ENCODE measurements around the gene CABP1. TPM values are rescaled to one million over a fixed set of nuclear protein-coding genes. Genes with fewer than 3 reads are reported as not detected.

CABP1 gene
- total RNA-seq, 3 donors from 2014 or later = 0.18 to 0.26 TPM; not detected in 1

DNA sequence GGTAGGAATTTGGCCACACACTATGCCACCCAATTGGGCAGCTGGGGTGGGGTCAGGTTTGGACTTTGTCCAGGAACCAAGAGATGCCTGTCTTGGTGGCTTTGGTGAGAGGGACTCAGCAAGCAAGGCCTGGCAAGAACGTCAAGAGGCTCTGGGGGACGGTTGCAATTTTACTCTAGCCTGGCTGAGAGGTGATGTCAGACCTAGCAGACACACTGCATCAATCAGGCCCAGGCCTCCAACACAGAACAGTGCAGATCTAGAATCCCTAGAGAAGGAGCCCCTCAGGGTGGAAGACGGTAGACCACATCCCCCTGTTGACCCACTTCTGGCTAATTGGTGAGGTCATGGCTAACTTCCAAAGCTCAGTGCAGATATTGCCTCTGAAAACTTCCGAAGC, 68.2 kb downstream of the CABP1 start:
- Mint-ChIP-seq H3K9me3 (no peaks in the 10 kb centered on the region), H3K4me3 (no peak overlapping the region), H3K36me3 (ENCODE audit: insufficient read depth) (peaks cover 3% of the 10 kb centered on the region), H3K4me1 (ENCODE audit: low read depth) (peaks cover 27% of the 10 kb centered on the region), H3K27me3 (ENCODE audit: low read depth) (no peaks in the 10 kb centered on the region)
- ATAC-seq = no peak
- DNase-seq = no peak

DNA sequence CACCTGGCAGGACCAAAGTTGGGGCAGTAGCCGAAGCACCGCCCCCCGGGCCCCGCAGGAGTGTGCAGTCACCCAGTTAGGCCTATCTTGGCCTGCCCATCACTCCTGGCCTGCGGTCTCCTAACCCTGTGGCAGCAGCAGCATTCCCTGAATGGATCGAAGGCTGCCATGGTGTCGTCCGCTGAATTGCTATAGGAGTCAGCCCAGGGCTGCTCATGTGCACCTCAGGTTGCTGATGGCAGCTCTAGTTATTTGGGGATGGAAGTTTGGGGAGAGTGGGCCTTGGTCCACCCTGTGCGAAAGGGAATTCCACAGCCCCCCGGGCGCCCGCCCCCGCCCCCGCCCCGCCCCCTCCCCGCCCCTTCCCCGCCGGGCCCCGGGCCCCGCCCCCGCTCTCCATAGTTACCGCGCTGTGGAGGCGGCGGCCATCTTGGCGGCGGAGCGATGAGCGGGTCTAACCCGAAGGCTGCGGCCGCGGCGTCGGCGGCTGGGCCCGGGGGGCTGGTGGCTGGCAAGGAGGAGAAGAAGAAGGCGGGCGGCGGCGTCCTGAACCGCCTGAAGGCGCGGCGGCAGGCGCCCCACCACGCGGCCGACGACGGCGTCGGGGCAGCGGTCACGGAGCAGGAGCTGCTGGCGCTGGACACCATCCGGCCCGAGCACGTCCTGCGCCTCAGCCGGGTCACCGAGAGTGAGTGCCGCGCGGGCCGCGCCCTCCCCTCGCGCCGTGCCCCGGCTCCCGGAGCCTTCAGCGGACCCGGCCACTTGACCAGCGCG, 69.8 kb downstream of the CABP1 start, which contains the start of gene UNC119B:
TSS of gene UNC119B (plus strand) at position 428 of the 774 bp plus-strand sequence. CDS start at position 445, 17 bp downstream.
- H3K36me3 Mint-ChIP-seq (ENCODE audit: insufficient read depth) = peaks cover 11% of the 10 kb centered on the region
- ATAC-seq = peak; percentile 87 to 91
- H3K9me3 Mint-ChIP-seq = no peaks in the 10 kb centered on the region

DNA sequence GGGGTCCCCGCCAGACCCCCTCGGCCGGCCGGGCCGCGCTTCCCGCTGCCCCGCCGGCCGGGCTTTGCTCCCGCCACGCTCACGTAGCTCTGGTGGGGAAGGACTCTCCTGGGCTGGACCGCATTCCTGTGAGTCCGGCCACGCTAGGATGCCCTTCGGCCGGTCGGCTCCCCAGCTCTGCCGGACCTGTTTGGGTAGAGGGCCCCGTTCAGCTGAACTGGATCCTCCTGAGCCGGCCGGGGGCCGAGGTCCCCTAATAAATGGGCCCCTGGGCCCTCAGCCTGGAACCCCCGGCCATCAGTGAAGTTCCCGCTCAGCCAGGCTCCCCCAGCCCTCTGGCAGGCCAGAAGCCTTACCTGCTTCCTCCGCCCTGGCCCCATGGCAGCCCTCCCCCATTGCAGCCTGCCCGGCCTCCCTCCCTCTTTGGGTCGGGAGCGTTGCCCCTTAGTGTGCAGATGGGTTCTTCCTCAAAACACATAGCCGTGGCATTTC, 70.4 kb downstream of the CABP1 start:
- peaks cover 11% of the 10 kb centered on the region for H3K36me3 Mint-ChIP-seq (ENCODE audit: insufficient read depth)
- H3K9me3 Mint-ChIP-seq = no peaks in the 10 kb centered on the region
- peak; percentile 53 to 58 for ATAC-seq
- H3K4me1 Mint-ChIP-seq (ENCODE audit: low read depth) = peaks cover 31% of the 10 kb centered on the region
- H3K4me3 Mint-ChIP-seq = peak overlapping the region; percentile 87
- DNase-seq = peak; percentile 11
- H3K27me3 Mint-ChIP-seq (ENCODE audit: low read depth) = no peaks in the 10 kb centered on the region

More for the DNA sequence above, 69.8 kb downstream of the CABP1 start, which contains the start of gene UNC119B:
- DNase-seq = peak; percentile 73
- Mint-ChIP-seq H3K4me3 (peak within 1 kb of the TSS; percentile 87), H3K4me1 (ENCODE audit: low read depth) (peaks cover 31% of the 10 kb centered on the region), H3K27me3 (ENCODE audit: low read depth) (no peaks in the 10 kb centered on the region)

DNA sequence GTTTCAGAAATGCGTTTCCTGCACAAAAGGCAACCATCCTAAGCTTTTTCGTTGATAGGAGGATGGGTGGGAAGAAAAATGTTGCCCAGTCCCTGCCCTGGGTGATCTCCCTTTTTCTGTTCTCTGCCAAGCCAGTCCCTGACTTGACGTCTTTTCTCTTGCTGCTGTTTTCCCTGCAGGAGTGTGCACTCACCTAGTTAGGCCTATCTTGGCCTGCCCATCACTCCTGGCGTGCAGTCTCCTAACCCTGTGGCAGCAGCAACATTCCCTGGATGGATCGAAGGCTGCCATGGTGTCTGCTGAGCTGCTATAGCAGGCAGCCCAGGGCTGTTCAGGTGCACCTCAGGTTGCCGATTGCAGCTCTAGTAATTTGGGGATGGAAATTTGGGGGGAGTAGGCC, 71.0 kb downstream of the CABP1 start:
- Mint-ChIP-seq H3K36me3 (ENCODE audit: insufficient read depth) (peaks cover 14% of the 10 kb centered on the region), H3K27me3 (ENCODE audit: low read depth) (no peaks in the 10 kb centered on the region), H3K9me3 (no peaks in the 10 kb centered on the region), H3K4me3 (peak overlapping the region; percentile 87), H3K4me1 (ENCODE audit: low read depth) (peaks cover 31% of the 10 kb centered on the region)
- no peak for ATAC-seq
- DNase-seq = no peak

DNA sequence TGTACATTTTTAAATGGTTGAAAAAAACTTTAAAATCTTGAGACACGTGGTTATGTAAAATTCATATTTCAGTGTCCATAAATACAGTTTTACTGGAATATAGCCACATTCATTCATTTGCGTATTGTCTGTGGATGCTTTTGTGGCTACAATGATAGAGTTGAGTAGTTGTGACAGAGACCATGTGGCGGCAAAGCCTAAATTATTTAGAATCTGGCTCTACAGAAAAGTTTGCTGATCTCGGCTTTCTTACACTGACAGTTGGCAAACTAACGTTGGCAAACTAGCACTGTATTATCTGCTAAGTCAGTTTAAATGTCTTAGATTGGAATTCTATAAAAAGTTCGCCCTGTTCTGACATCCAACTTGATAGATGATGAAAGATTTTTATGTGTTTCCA, 72.2 kb downstream of the CABP1 start:
- H3K27me3 Mint-ChIP-seq (ENCODE audit: low read depth) = no peaks in the 10 kb centered on the region
- DNase-seq (no peak), ATAC-seq (no peak)
- peaks cover 31% of the 10 kb centered on the region for H3K4me1 Mint-ChIP-seq (ENCODE audit: low read depth)
- no peak overlapping the region for H3K4me3 Mint-ChIP-seq
- H3K36me3 Mint-ChIP-seq (ENCODE audit: insufficient read depth) = peaks cover 17% of the 10 kb centered on the region
- H3K9me3 Mint-ChIP-seq = no peaks in the 10 kb centered on the region

DNA sequence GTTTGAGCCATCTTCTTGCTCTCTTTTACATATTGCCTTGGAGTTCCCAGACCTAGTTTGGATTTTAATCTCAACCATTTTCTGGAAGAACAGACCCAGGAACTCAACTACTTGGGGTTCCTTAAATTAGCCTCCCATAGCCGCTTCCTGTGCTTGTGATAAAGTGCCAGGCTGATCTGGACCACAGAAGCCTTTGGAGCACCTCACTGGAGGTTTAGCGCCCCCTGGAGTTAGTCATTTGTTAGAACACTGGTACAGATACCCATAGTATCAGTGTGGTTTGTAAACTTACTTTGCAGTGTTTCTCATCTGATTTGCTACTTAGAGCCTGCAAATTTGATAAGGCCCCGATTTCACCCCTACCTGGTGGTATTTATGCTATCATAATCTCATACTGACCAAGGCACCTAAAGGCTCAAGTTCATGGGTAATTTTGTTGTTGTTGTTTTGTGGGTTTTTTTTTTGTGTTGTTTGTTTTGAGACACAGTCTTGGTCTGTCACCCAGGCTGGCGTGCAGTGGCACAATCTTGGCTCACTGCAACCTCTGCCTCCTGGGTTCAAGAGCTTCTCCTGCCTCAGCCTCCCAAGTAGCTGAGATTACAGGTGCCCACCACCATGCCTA, 73.5 kb downstream of the CABP1 start:
- Mint-ChIP-seq H3K4me3 (peak overlapping the region; percentile 35), H3K4me1 (ENCODE audit: low read depth) (peaks cover 39% of the 10 kb centered on the region), H3K27me3 (ENCODE audit: low read depth) (no peaks in the 10 kb centered on the region), H3K36me3 (ENCODE audit: insufficient read depth) (peaks cover 26% of the 10 kb centered on the region), H3K9me3 (no peaks in the 10 kb centered on the region)
- DNase-seq (peak; percentile 67), ATAC-seq (peak; percentile 63 to 65)

Other genes with a start within 250 kb of the CABP1 start
- 100 to 1,000 TPM; 495 to 510 (median 508) TPM for gene COX6A1, start 202.5 kb upstream of the CABP1 start, total RNA-seq
- 10 to 100 TPM; 60.7 to 68.9 (median 66.4) TPM for gene TRIAP1, start 194.2 kb upstream of the CABP1 start, total RNA-seq
- 10 to 100 TPM; 47.6 to 58.0 (median 55.1) TPM for gene GATC, start 194.2 kb upstream of the CABP1 start, total RNA-seq
- gene SRSF9, start 170.9 kb upstream of the CABP1 start, total RNA-seq = 100 to 1,000 TPM; 259 to 288 (median 272) TPM
- gene DYNLL1, start 144.5 kb upstream of the CABP1 start, total RNA-seq = 100 to 1,000 TPM; 243 to 252 (median 248) TPM
- 10 to 100 TPM; 23.6 to 29.9 (median 26.4) TPM for gene COQ5, start 111.5 kb upstream of the CABP1 start, total RNA-seq
- gene RNF10, start 106.3 kb upstream of the CABP1 start, total RNA-seq = 100 to 1,000 TPM; 152 to 169 (median 161) TPM
- 10 to 100 TPM; 81.6 to 93.0 (median 92.6) TPM for gene POP5, start 59.2 kb upstream of the CABP1 start, total RNA-seq
- 100 to 1,000 TPM; 153 to 172 (median 153) TPM for gene MLEC, start 46.5 kb downstream of the CABP1 start, total RNA-seq
- gene UNC119B, start 69.8 kb downstream of the CABP1 start, total RNA-seq = 10 to 100 TPM; 17.0 to 20.4 (median 17.0) TPM
- gene ACADS, start 85.2 kb downstream of the CABP1 start, total RNA-seq = 10 to 100 TPM; 13.3 to 13.8 (median 13.3) TPM